IPS-NIHi7 (cell line): ENCODE data around the gene STUM.

ENCODE experiments used
- DNase-seq: peaks from one replicate; pipeline ENCODE4 v3.0.0; 2012; ENCODE audit warnings: mixed read lengths; ENCODE audit errors: extremely low spot score

Gene STUM

DNA sequence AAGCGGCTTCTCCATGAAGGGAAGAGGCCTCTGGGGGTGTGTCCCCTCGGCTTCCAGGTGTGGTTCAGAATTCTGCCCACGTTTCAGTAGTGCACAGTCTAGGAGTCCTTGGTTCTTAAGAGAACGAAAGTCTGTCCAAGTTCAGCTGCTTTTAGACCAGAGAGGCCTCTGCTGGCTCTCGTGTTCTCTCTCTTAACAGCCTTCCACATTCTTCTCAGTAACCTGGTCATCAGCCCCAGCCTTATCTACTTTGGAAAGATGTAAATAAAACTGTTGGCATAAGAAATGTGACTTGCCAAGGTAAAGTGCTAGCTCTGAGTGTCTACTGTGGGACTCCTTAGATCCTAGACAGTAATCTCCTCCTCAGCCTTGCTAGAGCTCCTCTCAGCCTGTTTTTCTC lies 15.3 kb upstream of the STUM start:
- DNase-seq: no peak

DNA sequence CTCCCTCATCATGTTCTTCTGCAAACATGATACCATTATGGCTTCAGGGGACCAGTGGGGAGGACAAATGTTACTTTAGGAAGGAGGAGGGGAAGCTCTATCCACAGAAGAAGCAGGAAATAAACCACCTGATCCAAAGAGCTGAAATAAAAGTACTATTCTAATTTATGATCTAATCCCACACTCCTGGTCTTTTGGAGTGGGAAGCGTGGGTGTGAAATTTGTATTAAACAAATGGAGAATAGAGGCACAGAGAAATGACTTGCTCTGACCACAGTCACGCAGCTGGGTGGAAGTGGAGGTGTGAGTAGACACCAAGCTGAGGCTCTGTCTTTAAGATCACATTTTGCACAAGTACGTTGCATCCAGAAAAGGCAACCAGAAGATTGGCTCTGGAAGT lies 14.5 kb upstream of the STUM start:
- no peak for DNase-seq

- no peak for DNase-seq
These were observed 13.9 kb upstream of the STUM start for GRCh38 chr1:226534645-226535044.

DNA sequence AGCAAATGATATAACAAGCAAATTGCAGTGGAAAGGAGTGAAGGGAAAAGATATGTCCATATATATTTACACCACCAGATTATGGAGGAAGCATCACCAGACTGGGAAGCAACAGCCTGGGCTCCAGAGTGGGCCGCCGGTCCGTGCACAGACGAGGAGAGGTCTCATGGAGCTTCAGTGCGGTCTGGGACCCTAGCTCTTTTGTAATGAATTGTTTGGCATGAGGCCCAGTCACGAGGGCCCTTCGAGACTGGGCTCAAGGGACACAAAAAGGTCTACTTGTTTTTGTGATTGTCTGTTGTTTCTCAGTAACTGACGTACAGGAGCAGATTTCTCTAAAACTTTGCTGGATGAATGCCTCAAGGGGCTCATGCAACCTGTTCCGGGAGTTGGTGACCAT lies 12.9 kb upstream of the STUM start:
- DNase-seq: no peak

DNA sequence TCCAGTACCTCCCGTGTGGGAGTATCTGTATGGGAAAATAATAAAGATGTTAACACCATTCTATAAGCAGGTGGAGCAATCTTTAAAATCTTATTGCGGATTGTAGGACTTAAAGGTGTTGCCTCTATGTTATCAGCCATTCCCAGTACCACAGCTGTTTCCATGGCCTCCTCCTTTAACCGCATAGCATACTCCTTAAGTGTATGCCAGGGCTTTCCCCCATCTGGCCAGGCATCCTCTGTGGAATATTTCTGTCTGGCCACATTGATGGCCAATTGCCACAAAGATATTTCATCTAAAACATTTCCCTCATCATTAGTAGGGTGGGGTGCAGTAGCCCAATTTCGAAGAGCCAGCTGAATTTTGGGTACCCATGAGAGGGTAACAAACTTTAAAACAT lies 7.3 kb upstream of the STUM start:
- DNase-seq: no peak

DNA sequence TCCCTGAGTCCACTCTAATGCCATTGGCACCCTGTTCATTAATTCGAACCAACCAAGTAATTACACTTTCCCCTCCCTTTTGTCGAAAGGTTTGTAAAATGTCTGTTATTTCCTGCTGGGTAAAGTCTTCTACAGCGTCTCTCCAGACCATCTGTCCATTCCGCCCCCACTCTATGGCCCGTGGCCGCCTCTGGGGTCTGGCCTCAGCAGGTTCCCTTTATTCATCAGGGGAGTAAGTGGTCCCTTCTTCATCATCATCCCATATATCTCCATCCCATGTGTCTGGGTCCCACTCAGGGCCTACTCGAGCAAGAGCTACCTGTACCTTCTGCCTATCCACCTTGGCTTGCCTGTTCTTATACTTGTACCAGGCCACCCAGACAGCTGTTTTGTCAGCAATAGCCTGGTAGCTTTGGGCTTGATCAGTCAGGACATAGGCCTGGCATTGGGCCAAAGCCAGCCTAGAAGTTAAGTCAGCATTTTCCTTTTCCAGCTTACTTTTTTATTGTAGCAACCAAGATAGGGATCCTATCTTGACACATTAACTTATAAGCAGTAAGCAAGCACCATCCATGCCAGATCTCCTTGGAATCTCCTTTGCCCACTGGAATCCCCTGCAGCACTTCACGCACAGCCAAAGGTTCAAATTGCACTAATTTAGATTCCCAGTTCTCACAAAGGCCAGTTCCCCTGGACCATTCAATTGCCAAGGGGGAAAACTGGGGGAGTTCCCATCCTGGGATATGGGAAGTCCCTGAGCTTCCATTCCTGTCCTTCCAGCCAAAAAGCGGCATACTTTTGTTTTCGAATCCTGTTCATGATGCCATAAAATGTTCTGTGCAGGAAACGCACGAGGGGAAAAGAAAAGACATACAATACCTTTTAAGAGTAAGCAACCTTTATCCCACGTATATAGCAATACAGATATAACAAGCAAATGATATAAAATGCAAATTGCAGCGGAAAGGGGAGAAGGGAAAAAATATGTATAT lies 6.6 kb upstream of the STUM start:
- no peak for DNase-seq

- DNase-seq: no peak
These were observed 5.9 kb upstream of the STUM start for GRCh38 chr1:226542623-226543103.

- DNase-seq: no peak
These were observed 2.5 kb upstream of the STUM start for GRCh38 chr1:226545836-226546596.

DNA sequence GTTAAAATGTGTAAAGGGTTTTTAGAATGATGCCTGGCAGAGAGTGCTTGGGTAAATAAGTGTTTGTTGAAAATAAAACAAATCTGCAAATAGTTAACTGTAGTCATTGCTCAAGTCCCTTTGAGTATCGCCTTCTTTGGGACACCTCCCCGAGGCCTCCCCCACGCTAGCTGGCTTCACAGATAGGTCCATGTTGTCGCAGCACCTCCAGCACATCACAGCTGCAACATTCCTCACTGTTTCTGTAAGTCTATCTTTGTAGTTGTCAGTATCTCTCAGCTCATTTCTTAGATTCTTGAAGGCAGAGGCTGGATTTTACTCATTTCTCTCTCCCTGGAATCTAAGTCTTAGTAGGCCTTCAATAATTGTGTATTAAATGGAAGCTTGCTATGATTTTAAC lies 1.6 kb upstream of the STUM start:
- DNase-seq: no peak

DNA sequence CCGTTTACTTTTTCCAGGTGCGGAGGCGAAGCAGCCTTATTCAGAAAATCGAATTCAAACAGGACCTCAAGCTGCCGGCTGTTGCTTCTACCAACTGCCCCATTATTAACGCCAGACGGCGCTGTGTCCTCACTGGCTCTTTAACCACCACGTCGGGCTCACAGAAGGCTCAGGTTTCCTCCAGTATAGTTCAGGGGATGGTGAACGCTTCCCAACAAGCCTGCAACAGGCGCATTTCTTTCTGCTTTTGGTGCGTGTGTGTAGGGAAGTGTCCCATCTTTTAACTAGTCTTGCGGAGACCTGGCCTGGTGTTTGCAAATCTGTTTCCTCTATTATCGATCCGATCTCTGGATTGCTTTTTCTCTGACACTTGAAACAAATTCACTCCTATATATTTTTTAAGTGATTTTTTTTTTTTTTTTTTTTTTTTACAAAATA lies 791 bp upstream of the STUM start:
- peak; percentile 89 for DNase-seq

DNA sequence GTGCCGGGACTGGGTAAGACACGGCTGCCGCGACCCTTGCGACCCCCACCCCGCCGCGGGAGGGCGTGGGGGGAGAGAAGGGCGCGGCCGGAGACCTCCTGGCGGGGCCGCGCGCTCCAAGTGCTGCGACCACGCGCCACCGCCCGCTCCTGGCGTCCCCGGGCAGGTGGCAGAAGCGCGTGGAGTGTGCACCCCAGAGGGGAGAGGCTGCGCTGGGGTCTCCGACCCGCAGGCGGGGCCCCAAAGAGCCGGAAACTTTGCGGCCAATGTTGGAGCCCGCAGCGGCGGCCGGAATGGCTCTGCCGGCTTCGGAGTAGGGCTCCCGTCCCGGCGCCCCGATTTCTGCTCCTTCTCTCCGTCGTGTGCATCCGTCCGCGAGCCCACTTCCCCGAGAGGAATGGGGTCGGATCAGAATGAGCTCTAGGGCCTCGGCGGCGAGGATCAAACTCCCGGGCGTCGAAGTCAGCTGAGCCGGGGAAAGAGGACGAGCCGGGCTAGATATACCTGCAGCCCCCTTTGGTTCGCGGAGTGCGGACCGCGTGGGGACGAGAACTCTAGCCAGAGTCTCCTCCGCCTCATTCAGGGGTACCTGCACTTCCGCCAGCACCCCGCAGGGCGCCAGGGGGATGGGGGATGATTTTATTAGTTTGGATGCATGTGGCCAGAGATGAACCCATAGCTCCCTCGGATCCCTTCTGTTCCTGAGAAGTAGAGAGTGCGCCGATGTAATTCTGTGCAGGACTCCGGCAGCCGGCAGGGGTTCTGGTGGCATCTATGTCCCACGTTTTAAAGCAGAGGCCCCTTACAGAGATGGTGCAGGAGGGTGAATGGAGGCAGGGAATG lies 751 bp downstream of the STUM start:
- no peak for DNase-seq

GRCh38 chr1:226549937-226550671 lies 1.5 kb downstream of the STUM start:
- peak; percentile 76 for DNase-seq

DNA sequence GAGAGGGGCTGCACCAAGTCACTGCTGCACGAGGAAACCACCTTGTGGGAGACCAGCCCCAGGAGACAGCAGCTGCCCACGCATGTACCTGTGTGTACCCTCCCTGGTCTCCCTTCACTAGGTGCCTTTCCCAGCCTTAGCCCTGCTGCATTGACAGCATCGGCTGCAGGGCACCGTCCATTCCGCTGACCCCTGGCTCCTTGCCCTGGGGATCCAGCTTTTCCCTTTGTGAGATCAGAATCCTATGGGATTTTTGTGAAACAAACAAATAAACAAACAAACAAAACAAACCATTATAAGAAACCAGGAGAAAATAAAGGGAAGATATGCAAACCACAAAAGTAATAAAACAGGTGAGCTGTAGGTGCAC lies 2.1 kb downstream of the STUM start:
- DNase-seq: no peak

GRCh38 chr1:226551299-226551698 lies 2.7 kb downstream of the STUM start:
- no peak for DNase-seq

DNA sequence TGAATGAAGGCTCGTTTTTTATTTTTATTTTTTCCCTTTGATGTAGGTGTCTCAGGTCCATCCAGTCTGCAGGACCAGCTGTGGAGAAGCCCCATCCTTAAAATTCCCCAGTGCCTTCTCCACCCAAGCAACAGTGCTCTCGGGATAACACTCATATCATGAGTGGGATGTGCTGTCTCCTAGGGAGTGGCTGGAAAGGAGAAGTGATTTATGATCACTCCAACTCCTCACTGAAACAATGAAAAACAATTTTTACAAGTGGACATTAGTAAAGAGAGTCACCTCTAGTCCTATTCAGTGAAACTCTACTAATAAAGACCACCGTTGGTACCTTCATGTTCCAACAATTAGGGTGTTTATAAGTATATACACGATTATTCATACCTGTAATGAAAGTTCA lies 3.5 kb downstream of the STUM start:
- no peak for DNase-seq

GRCh38 chr1:226553266-226553923 lies 4.8 kb downstream of the STUM start:
- DNase-seq: no peak

DNA sequence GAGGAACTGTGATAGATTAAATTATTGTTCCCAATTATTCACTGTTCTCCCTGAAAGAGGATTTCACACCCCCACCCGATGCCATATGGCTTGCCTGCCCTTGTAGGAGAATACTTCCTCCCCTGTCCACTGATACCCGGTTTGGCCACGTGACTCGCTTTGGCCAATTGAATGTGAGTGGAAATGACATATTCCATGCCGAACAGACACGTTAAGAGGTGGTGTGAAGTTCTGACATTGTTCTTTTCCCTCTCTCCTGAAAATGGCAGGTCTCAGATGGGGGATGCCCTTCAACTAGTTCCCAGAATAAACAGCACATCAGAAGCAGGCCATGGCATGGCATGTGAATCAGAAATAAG lies 5.3 kb downstream of the STUM start:
- DNase-seq: no peak

- DNase-seq: no peak
These were observed 6.5 kb downstream of the STUM start for GRCh38 chr1:226555092-226555491.

DNA sequence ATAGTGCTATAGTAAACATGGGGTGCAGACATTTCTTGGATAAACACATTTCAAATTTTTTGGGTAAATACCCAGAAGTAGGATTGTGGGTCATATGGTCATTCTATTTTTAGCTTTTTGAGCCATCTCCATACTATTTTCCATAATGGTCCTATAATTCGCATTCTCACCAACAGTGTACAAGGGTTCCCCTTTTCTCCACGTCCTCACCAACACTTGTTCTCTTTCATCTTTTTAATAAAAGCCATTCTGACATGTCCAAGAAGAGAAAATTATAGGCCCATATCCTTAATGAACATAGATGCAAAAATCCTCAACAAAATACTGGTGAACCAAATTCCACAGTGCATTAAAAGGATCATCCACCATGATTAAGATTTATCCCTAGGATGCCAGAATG lies 8.9 kb downstream of the STUM start:
- DNase-seq: no peak

GRCh38 chr1:226558036-226558650 lies 9.6 kb downstream of the STUM start:
- DNase-seq: no peak
